HG03159 (cell line): Measurements from ENCODE around the gene ADCY9.

ENCODE experiments used
- ATAC-seq: cut with Tn5 transposase; IDR thresholded peaks from one replicate; pipeline ENCODE4 v1.9.1; 2021; ENCODE audit warnings: mild to moderate bottlenecking, moderate library complexity; ENCODE audit not compliant: unreplicated experiment

ADCY9 gene

GRCh38 chr16:4124535-4125294, 8.5 kb upstream of the ADCY9 start:
- no peak for ATAC-seq

GRCh38 chr16:4123616-4124300, 7.5 kb upstream of the ADCY9 start:
- no peak for ATAC-seq

- no peak for ATAC-seq
These were observed 3.9 kb upstream of the ADCY9 start for GRCh38 chr16:4120176-4120575.

- ATAC-seq = no peak
These were observed 972 bp upstream of the ADCY9 start for GRCh38 chr16:4117250-4117578.

- no peak for ATAC-seq
These were observed 308 bp downstream of the ADCY9 start for GRCh38 chr16:4115949-4116318.

GRCh38 chr16:4115209-4115948, 863 bp downstream of the ADCY9 start:
- ATAC-seq = peak; percentile 26

- ATAC-seq = no peak
These were observed 1.7 kb downstream of the ADCY9 start for GRCh38 chr16:4114257-4115208.

GRCh38 chr16:4113358-4114256, 2.6 kb downstream of the ADCY9 start:
- no peak for ATAC-seq

- no peak for ATAC-seq
These were observed 4.2 kb downstream of the ADCY9 start for GRCh38 chr16:4111748-4112696.

- no peak for ATAC-seq
These were observed 5.6 kb downstream of the ADCY9 start for GRCh38 chr16:4110680-4111079.

- no peak for ATAC-seq
These were observed 6.2 kb downstream of the ADCY9 start for GRCh38 chr16:4110065-4110464.

- ATAC-seq = no peak
These were observed 6.9 kb downstream of the ADCY9 start for GRCh38 chr16:4109250-4109736.

- no peak for ATAC-seq
These were observed 9.7 kb downstream of the ADCY9 start for GRCh38 chr16:4106516-4106915.

- ATAC-seq = no peak
These were observed 10.4 kb downstream of the ADCY9 start for GRCh38 chr16:4105848-4106247.

- no peak for ATAC-seq
These were observed 12.5 kb downstream of the ADCY9 start for GRCh38 chr16:4103745-4104144.

GRCh38 chr16:4101421-4102219, 14.6 kb downstream of the ADCY9 start:
- no peak for ATAC-seq

- ATAC-seq = no peak
These were observed 17.7 kb downstream of the ADCY9 start for GRCh38 chr16:4098501-4098900.

- no peak for ATAC-seq
These were observed 18.4 kb downstream of the ADCY9 start for GRCh38 chr16:4097826-4098240.
